ENCODE data around the gene SIRT1. TPM values are rescaled to one million over a fixed set of nuclear protein-coding genes. Genes with fewer than 3 reads are reported as not detected.

The SIRT1 gene
- total and polyA plus RNA-seq, 9 of the 15 experiments (the other 6 are each of a cell fraction or from before 2014, with no cell fraction given): 7.8 to 25.8 (median 19.1) TPM

DNA sequence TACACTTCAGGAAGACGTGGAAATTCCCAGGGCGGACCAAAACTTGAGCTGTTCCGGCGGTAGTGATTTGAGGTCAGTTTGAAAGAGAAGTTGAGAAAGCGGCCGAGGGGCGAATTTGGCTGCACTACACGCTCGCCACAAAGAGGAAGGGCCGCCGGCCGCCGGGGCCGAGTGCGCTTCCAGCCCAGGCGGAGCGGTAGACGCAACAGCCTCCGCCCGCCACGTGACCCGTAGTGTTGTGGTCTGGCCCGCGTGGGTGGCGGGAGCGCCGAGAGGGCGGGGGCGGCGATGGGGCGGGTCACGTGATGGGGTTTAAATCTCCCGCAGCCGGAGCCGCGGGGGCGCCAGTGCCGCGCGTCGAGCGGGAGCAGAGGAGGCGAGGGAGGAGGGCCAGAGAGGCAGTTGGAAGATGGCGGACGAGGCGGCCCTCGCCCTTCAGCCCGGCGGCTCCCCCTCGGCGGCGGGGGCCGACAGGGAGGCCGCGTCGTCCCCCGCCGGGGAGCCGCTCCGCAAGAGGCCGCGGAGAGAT, at the start of gene SIRT1 (continued):
- TF ChIP-seq, protein P1, sequence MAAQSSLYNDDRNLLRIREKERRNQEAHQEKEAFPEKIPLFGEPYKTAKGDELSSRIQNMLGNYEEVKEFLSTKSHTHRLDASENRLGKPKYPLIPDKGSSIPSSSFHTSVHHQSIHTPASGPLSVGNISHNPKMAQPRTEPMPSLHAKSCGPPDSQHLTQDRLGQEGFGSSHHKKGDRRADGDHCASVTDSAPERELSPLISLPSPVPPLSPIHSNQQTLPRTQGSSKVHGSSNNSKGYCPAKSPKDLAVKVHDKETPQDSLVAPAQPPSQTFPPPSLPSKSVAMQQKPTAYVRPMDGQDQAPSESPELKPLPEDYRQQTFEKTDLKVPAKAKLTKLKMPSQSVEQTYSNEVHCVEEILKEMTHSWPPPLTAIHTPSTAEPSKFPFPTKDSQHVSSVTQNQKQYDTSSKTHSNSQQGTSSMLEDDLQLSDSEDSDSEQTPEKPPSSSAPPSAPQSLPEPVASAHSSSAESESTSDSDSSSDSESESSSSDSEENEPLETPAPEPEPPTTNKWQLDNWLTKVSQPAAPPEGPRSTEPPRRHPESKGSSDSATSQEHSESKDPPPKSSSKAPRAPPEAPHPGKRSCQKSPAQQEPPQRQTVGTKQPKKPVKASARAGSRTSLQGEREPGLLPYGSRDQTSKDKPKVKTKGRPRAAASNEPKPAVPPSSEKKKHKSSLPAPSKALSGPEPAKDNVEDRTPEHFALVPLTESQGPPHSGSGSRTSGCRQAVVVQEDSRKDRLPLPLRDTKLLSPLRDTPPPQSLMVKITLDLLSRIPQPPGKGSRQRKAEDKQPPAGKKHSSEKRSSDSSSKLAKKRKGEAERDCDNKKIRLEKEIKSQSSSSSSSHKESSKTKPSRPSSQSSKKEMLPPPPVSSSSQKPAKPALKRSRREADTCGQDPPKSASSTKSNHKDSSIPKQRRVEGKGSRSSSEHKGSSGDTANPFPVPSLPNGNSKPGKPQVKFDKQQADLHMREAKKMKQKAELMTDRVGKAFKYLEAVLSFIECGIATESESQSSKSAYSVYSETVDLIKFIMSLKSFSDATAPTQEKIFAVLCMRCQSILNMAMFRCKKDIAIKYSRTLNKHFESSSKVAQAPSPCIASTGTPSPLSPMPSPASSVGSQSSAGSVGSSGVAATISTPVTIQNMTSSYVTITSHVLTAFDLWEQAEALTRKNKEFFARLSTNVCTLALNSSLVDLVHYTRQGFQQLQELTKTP (IDR thresholded peaks at IDR 0.05; ENCODE audit: low read depth in 1 of 2, partially characterized antibody in 2 of 2): peak in 1 of 2 experiments; percentile 51
- TF ChIP-seq EP300 (IDR thresholded peaks at IDR 0.05; ENCODE audit: low read length): peak; percentile 71
- no peak for TF ChIP-seq STAT6 (CRISPR knock-in tag; IDR thresholded peaks at IDR 0.05)
- TF ChIP-seq, protein P2, sequence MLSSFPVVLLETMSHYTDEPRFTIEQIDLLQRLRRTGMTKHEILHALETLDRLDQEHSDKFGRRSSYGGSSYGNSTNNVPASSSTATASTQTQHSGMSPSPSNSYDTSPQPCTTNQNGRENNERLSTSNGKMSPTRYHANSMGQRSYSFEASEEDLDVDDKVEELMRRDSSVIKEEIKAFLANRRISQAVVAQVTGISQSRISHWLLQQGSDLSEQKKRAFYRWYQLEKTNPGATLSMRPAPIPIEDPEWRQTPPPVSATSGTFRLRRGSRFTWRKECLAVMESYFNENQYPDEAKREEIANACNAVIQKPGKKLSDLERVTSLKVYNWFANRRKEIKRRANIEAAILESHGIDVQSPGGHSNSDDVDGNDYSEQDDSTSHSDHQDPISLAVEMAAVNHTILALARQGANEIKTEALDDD (IDR thresholded peaks at IDR 0.05): no peak
- no peak for TF ChIP-seq FOXA1 (IDR thresholded peaks at IDR 0.05; ENCODE audit: borderline replicate concordance)
- TF ChIP-seq JUND (IDR thresholded peaks at IDR 0.05; ENCODE audit: borderline replicate concordance, low read depth, low read length): peak; percentile 58
- TF ChIP-seq JUND (tag; IDR thresholded peaks at IDR 0.05; ENCODE audit: borderline replicate concordance, low read depth, low read length): no peak; the same call in 2 of the 3 replicates
- peak; percentile 94 for TF ChIP-seq CBX1 (IDR thresholded peaks at IDR 0.05; ENCODE audit: low read depth)
- TF ChIP-seq USF2 (CRISPR knock-in tag; IDR thresholded peaks at IDR 0.05): peak; percentile 100
- peak; percentile 97 for TF ChIP-seq TBP (optimal IDR thresholded peaks at IDR 0.05; ENCODE audit: low read depth, low read length)
- TF ChIP-seq ZBTB7A (IDR thresholded peaks at IDR 0.05; ENCODE audit: borderline replicate concordance, control insufficient read depth, low read depth, low read length): peak; percentile 81; the same call in 1 of the 2 replicates
- TF ChIP-seq RFX1 (IDR thresholded peaks at IDR 0.05): no peak

Data from K562 (cell line).